ENCODE results near the gene PKP1. TPM values are rescaled to one million over a fixed set of nuclear protein-coding genes. Genes with fewer than 3 reads are reported as not detected.

The PKP1 gene
- total RNA-seq, 3 donors from 2014 or later: 0.96 to 22.5 (median 12.1) TPM

DNA sequence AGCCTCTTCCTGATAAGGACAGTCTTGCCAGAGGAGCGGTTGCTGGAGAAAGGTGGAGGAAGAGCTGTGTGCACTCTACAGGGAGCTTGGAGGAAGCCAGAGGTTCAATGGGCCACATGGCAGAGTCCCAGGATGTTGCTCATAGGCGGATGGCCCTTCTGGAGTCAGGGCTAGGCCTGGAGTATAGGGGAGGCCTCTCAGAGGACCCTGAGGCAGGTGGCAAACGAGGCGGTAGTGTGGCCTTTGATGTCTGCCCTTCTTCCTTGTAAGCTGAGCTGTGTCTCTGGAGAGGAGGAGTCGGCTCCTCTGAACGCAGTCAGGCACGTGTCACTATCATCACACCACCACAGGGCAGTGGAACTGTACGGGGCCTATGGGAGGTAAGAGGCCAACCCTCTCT is 8.6 kb downstream of the PKP1 start:
- H3K4me1 ChIP-seq: peaks cover 0 to 11% of the 10 kb centered on the region in 2 donors
- no peak for DNase-seq (ENCODE audit: low spot score in 2 of 2)
- no peaks in the 10 kb centered on the region for H3K36me3 ChIP-seq
- H3K27ac ChIP-seq: no peak overlapping the region
- intact Hi-C loops (cut with DNase I; ENCODE audit: low total_unique reads): no loop called here
- TF ChIP-seq POLR2A (IDR thresholded peaks at IDR 0.05) (no peak), POLR2AphosphoS5 (IDR thresholded peaks at IDR 0.05) (no peak), CTCF (IDR thresholded peaks at IDR 0.05) (no peak)
- no peaks in the 10 kb centered on the region for H3K27me3 ChIP-seq
- no peaks in the 10 kb centered on the region for H3K9me3 ChIP-seq
- no peak overlapping the region for H3K4me3 ChIP-seq

- Histone ChIP-seq H3K4me1 (peaks cover 5 to 7% of the 10 kb centered on the region in 2 donors), H3K27me3 (no peaks in the 10 kb centered on the region), H3K27ac (no peak overlapping the region), H3K36me3 (no peaks in the 10 kb centered on the region), H3K9me3 (no peaks in the 10 kb centered on the region), H3K4me3 (no peak overlapping the region)
- intact Hi-C loops (cut with DNase I; ENCODE audit: low total_unique reads): no loop called here
- DNase-seq (ENCODE audit: low spot score in 2 of 2): no peak
- TF ChIP-seq POLR2AphosphoS5 (IDR thresholded peaks at IDR 0.05) (no peak), CTCF (IDR thresholded peaks at IDR 0.05) (no peak), POLR2A (IDR thresholded peaks at IDR 0.05) (no peak)
Observed at GRCh38 chr1:201294876-201295275, 11.6 kb downstream of the PKP1 start.

DNA sequence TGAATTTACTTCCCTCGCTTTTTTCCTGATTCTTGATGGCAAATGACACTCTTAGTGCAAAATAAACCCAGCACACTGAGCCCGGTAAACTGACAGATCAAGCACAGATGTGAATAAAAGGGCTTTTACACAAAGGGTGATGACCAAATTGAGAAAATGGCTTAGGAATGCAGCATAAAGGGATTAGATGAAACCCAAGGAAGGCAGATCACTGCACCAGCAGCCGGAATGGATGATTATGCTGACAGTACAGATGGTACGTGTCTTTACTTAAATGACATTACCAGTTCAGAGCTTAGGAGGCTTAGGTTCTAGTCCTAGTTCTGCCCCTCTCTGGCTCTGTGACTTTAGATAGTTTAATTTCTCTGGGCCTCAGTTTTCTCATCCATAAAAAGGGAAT is 12.0 kb downstream of the PKP1 start:
- no peak for TF ChIP-seq POLR2AphosphoS5 (IDR thresholded peaks at IDR 0.05)
- no peak overlapping the region for H3K4me3 ChIP-seq
- peaks cover 5 to 7% of the 10 kb centered on the region in 2 donors for H3K4me1 ChIP-seq
- H3K9me3 ChIP-seq: no peaks in the 10 kb centered on the region
- intact Hi-C loops (cut with DNase I; ENCODE audit: low total_unique reads): no loop called here
- H3K27me3 ChIP-seq: no peaks in the 10 kb centered on the region
- H3K36me3 ChIP-seq: no peaks in the 10 kb centered on the region
- peak overlapping the region; percentile 36 to 43 for H3K27ac ChIP-seq
- no peak for DNase-seq (ENCODE audit: low spot score in 2 of 2)

- Histone ChIP-seq H3K27me3 (no peaks in the 10 kb centered on the region), H3K4me1 (peaks cover 5 to 7% of the 10 kb centered on the region in 2 donors), H3K9me3 (no peaks in the 10 kb centered on the region), H3K4me3 (no peak overlapping the region), H3K36me3 (no peaks in the 10 kb centered on the region), H3K27ac (peak overlapping the region in 1 of 2 donors; percentile 36)
- intact Hi-C loops (cut with DNase I; ENCODE audit: low total_unique reads): no loop called here
- TF ChIP-seq POLR2A (IDR thresholded peaks at IDR 0.05): no peak
- no peak for TF ChIP-seq POLR2AphosphoS5 (IDR thresholded peaks at IDR 0.05)
- no peak for TF ChIP-seq CTCF (IDR thresholded peaks at IDR 0.05)
- no peak for DNase-seq (ENCODE audit: low spot score in 2 of 2)
Observed at GRCh38 chr1:201295861-201296260, 12.6 kb downstream of the PKP1 start.

DNA sequence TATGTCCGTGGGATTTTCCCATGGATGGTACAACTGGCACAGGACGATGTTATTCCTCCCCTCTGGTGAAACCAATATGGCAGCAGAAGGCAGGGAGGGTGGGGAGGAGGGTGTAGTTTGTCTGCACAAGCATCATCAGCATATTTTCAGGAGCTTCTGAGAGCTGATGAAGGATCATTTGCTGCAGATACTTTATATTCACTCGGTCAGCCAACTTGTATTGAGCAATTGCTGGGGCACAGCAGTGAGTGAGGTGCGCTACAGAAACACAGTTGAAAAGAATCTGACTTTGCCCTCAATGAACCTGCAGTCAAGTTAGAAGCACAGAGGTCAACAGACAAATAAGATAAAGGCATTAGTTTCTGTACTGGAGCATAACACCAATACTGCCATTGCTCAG is 13.0 kb downstream of the PKP1 start:
- Histone ChIP-seq H3K27me3 (no peaks in the 10 kb centered on the region), H3K4me1 (peaks cover 5 to 7% of the 10 kb centered on the region in 2 donors), H3K4me3 (no peak overlapping the region), H3K27ac (peak overlapping the region in 1 of 2 donors; percentile 36), H3K9me3 (no peaks in the 10 kb centered on the region), H3K36me3 (no peaks in the 10 kb centered on the region)
- no peak for TF ChIP-seq POLR2A (IDR thresholded peaks at IDR 0.05)
- TF ChIP-seq CTCF (IDR thresholded peaks at IDR 0.05): no peak
- no peak for TF ChIP-seq POLR2AphosphoS5 (IDR thresholded peaks at IDR 0.05)
- intact Hi-C loops (cut with DNase I; ENCODE audit: low total_unique reads): no loop called here
- no peak for DNase-seq (ENCODE audit: low spot score in 2 of 2)
